ENCODE data around the gene VIPR1. TPM values are rescaled to one million over a fixed set of nuclear protein-coding genes. Genes with fewer than 3 reads are reported as not detected.
"Not testable (repeated sequence)": the region's sequence is repeated elsewhere in the genome, so short reads cannot be mapped to it uniquely, and the experiment has no call there.

VIPR1 gene
- total and polyA plus RNA-seq, 11 donors, result 0.96 to 5.4 (median 2.4) TPM

- H3K36me3 ChIP-seq, result peaks cover 0 to 71% (median 47%) of the 10 kb centered on the region in 9 donors
- intact Hi-C loops (cut with DNase I), result no loop called here
- 30 to 76% (median 57%) methylated on average over 1 of the region's 1 CpG for WGBS, 4 donors
- H3K4me1 ChIP-seq, result peaks cover 0 to 18% (median 3%) of the 10 kb centered on the region in 12 donors
- H3K27me3 ChIP-seq, result no peaks in the 10 kb centered on the region
- ATAC-seq, result no peak
- no peak overlapping the region for H3K27ac ChIP-seq
- no peak overlapping the region for H3K4me3 ChIP-seq
- no peak for TF ChIP-seq POLR2A (IDR thresholded peaks at IDR 0.05)
- TF ChIP-seq, protein P1, sequence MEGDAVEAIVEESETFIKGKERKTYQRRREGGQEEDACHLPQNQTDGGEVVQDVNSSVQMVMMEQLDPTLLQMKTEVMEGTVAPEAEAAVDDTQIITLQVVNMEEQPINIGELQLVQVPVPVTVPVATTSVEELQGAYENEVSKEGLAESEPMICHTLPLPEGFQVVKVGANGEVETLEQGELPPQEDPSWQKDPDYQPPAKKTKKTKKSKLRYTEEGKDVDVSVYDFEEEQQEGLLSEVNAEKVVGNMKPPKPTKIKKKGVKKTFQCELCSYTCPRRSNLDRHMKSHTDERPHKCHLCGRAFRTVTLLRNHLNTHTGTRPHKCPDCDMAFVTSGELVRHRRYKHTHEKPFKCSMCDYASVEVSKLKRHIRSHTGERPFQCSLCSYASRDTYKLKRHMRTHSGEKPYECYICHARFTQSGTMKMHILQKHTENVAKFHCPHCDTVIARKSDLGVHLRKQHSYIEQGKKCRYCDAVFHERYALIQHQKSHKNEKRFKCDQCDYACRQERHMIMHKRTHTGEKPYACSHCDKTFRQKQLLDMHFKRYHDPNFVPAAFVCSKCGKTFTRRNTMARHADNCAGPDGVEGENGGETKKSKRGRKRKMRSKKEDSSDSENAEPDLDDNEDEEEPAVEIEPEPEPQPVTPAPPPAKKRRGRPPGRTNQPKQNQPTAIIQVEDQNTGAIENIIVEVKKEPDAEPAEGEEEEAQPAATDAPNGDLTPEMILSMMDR (IDR thresholded peaks at IDR 0.05), result no peak
- DNase-seq, result no peak
- no peaks in the 10 kb centered on the region for H3K9me3 ChIP-seq
Observed at GRCh38 chr3:42550250-42550649, 47.8 kb downstream of the VIPR1 start.

DNA sequence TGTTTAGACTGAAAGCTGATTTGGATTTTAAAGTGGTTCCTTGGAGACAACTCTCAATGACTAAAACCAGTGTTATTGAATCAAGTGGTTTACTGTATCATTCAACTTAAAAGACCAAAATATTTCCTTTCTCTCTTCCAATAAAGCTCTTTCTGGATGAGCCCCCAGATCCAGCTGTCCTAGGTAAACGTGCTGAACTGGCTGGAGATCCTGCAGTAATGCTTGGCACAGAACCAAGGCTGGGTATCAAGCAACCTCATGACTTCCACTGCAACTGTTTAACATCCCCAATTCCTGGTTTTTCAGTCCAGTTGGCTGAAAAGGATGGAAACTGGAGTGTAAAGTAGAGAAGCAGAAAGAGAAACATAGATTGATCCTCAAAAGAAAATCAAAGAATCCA lies 50.4 kb downstream of the VIPR1 start:
- no peak for ATAC-seq
- WGBS, 4 donors, result 11 to 26% (median 18%) methylated on average over 1 of the region's 1 CpG

DNA sequence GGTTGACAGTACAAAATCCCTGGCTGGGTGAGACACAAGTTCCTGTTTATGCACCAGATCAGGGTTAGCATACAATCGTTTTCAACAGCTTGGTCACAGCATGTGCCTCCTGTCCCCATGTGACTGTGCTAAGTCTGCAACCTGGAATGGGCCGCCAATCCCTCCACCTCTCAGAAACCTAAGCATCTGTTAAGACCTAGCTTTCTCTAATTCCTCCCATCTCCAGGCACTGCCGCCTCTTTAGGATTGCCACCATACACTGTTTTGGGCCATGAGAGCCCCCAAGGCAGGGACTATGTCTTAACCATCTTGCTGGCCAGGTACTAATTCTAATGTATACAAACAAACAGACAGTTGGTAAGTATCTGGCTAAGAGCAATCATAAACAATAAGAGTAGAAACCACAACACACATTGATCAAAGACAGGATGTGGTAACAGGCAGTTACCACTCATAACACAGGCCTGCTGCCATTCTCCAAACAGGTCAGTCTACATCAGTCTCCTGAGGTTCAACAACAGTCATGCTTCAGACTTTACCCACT lies 53.7 kb downstream of the VIPR1 start:
- no peaks in the 10 kb centered on the region for H3K27me3 ChIP-seq
- TF ChIP-seq, protein P1 (IDR thresholded peaks at IDR 0.05), result no peak
- no peak for TF ChIP-seq POLR2A (IDR thresholded peaks at IDR 0.05)
- ATAC-seq, result no peak
- whole genome bisulfite sequencing, 4 donors, result 66 to 81% (median 70%) methylated on average over 3 of the region's 3 CpGs
- peaks cover 0 to 3% (median 0%) of the 10 kb centered on the region in 12 donors for H3K4me1 ChIP-seq
- H3K27ac ChIP-seq, result peak overlapping the region in 1 of 12 donors; percentile 38
- DNase-seq, result no peak
- no peak overlapping the region for H3K4me3 ChIP-seq
- peaks cover 0 to 100% (median 98%) of the 10 kb centered on the region in 9 donors for H3K36me3 ChIP-seq
- no peaks in the 10 kb centered on the region for H3K9me3 ChIP-seq
- intact Hi-C loops (cut with DNase I), result no loop called here

More for the DNA sequence above, 50.4 kb downstream of the VIPR1 start:
- TF ChIP-seq, protein P1 (IDR thresholded peaks at IDR 0.05), result no peak
- TF ChIP-seq POLR2A (IDR thresholded peaks at IDR 0.05), result no peak
- no peaks in the 10 kb centered on the region for H3K9me3 ChIP-seq
- peaks cover 0 to 7% (median 0%) of the 10 kb centered on the region in 12 donors for H3K4me1 ChIP-seq
- intact Hi-C loops (cut with DNase I), result no loop called here
- H3K36me3 ChIP-seq, result peaks cover 0 to 94% (median 73%) of the 10 kb centered on the region in 9 donors
- DNase-seq, result no peak
- no peak overlapping the region for H3K4me3 ChIP-seq
- H3K27ac ChIP-seq, result no peak overlapping the region
- no peaks in the 10 kb centered on the region for H3K27me3 ChIP-seq

GRCh38 chr3:42556817-42557216 lies 54.4 kb downstream of the VIPR1 start:
- H3K27me3 ChIP-seq; H3K27ac ChIP-seq; intact Hi-C loops (cut with DNase I); ATAC-seq; H3K9me3 ChIP-seq; H3K4me3 ChIP-seq; H3K4me1 ChIP-seq; DNase-seq: not testable (repeated sequence)
- WGBS, 4 donors, result 97 to 98% (median 98%) methylated on average over 6 of the region's 6 CpGs
- peaks cover 0 to 100% (median 98%) of the 10 kb centered on the region in 9 donors for H3K36me3 ChIP-seq

DNA sequence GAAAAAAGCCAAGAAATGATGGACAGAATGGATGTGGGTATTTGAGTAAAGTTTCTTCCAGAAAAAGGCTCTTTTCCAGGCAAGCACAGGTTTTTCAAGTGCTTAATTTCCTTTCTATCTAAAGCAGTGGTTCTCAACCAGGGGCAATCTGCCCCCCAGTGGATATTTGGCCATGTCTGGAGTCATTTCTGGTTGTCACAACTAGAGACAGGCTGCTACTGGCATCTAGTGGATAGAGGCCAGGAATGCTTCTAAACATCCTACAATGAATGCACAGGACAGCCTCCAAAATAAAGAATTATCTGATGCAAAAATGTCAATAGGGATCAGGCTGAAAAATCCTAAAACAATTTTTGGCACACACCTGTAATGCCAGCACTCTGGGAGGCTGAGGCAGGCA lies 55.4 kb downstream of the VIPR1 start:
- H3K4me1 ChIP-seq, result peaks cover 0 to 2% (median 0%) of the 10 kb centered on the region in 12 donors
- DNase-seq (no peak), ATAC-seq (no peak)
- no peaks in the 10 kb centered on the region for H3K9me3 ChIP-seq
- intact Hi-C loops (cut with DNase I), result no loop called here
- no peak overlapping the region for H3K4me3 ChIP-seq
- peaks cover 3 to 100% (median 97%) of the 10 kb centered on the region in 9 donors for H3K36me3 ChIP-seq
- TF ChIP-seq POLR2A (IDR thresholded peaks at IDR 0.05), result no peak
- TF ChIP-seq, protein P1 (IDR thresholded peaks at IDR 0.05), result peak in 9 of 12 donors; percentile 13 to 35 (median 16)
- H3K27ac ChIP-seq, result no peak overlapping the region
- no peaks in the 10 kb centered on the region for H3K27me3 ChIP-seq

Measured in heart left ventricle (tissue), 16 donors.